ENCODE data around the gene GRIK4. TPM values are rescaled to one million over a fixed set of nuclear protein-coding genes. Genes with fewer than 3 reads are reported as not detected.

Gene GRIK4
- total RNA-seq, 1 experiment from 2014 or later, result not detected

DNA sequence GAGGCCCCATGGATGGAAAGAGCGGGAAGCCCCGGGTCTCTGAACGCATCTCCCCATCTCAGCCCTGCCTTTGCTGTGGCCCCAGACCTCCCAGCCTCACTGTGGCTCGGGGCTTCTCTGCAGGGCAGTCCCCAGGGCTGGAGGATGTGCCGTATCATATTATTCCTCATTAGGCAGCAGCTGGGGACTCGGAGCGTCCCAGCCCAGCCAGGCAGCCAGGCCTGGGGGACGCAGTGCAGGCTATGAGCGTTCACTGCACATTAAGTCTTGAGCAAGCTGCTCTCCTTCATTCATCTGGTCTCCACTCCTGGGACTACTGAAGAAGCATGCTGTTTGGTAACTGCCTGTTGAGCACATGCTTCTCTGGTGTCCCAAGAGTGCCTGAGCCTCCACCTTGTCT is 285.6 kb downstream of the GRIK4 start:
- H3K9me2 ChIP-seq (replicated peaks; ENCODE audit: insufficient read depth, low read length), result no peaks in the 10 kb centered on the region
- no peaks in the 10 kb centered on the region for H3K4me1 ChIP-seq (ENCODE audit: low read length)
- H2AFZ ChIP-seq (ENCODE audit: low read length), result no peak overlapping the region
- H3K36me3 ChIP-seq (ENCODE audit: insufficient read depth, low read length), result no peaks in the 10 kb centered on the region
- H4K20me1 ChIP-seq (ENCODE audit: insufficient read depth, low read depth, low read length), result no peaks in the 10 kb centered on the region
- no peak overlapping the region for H3K9ac ChIP-seq (ENCODE audit: low read length)
- no peak overlapping the region for H3K27ac ChIP-seq (ENCODE audit: low read length)
- DNase-seq, result no peak
- H3K9me3 ChIP-seq (ENCODE audit: low read length), result no peaks in the 10 kb centered on the region
- no peaks in the 10 kb centered on the region for H3K27me3 ChIP-seq (ENCODE audit: low read length)
- no peak overlapping the region for H3K4me2 ChIP-seq (ENCODE audit: low read depth, low read length, poor library complexity, severe bottlenecking)
- no peak overlapping the region for H3K4me3 ChIP-seq (ENCODE audit: low read length)
- H3K79me2 ChIP-seq (ENCODE audit: low read length), result no peaks in the 10 kb centered on the region

DNA sequence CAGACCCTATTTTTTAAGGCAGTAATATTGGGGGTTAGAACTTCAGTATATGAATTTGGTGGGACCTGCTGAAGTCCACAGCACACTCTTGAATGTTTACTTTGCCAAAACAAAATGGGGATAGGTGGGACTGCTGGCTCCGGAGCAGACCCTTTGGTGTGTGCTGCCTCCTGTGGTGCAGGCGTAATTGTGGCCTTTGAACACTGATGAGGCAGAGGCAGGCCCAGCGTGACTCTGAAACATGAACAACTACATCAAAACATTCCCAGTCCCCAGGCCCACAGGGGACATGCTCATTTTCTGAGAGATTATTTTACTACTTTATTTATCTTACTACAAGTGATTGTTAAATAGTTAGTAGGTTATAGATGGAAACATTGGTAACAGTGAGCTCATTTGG is 287.3 kb downstream of the GRIK4 start:
- Histone ChIP-seq H3K9ac (ENCODE audit: low read length) (no peak overlapping the region), H3K9me3 (ENCODE audit: low read length) (no peaks in the 10 kb centered on the region), H3K79me2 (ENCODE audit: low read length) (no peaks in the 10 kb centered on the region), H3K4me2 (ENCODE audit: low read depth, low read length, poor library complexity, severe bottlenecking) (no peak overlapping the region), H3K27me3 (ENCODE audit: low read length) (no peaks in the 10 kb centered on the region), H3K4me1 (ENCODE audit: low read length) (no peaks in the 10 kb centered on the region), H3K9me2 (replicated peaks; ENCODE audit: insufficient read depth, low read length) (no peaks in the 10 kb centered on the region), H2AFZ (ENCODE audit: low read length) (no peak overlapping the region), H3K36me3 (ENCODE audit: insufficient read depth, low read length) (no peaks in the 10 kb centered on the region), H3K27ac (ENCODE audit: low read length) (no peak overlapping the region), H3K4me3 (ENCODE audit: low read length) (no peak overlapping the region), H4K20me1 (ENCODE audit: insufficient read depth, low read depth, low read length) (no peaks in the 10 kb centered on the region)
- no peak for DNase-seq

DNA sequence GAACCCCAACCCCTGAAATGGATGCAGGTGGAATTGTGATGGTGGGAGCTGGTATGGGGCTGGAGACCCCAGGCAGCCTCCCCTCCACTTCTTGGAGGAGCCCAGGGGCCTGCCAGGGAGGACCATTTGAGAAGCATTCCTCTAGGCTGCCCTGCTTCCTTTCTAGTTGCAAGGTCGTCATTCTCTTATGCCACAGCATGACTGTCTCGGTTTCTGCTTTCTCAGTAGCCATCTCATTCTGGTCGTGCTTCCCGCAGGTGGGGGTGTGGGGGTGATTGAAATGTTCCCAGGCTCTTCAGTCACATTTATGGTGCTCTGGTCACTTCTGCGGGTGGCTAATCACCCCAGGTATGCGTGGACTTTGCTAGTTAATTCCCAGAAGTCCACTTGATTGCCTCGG is 288.7 kb downstream of the GRIK4 start:
- no peaks in the 10 kb centered on the region for H3K79me2 ChIP-seq (ENCODE audit: low read length)
- H3K9ac ChIP-seq (ENCODE audit: low read length), result no peak overlapping the region
- no peaks in the 10 kb centered on the region for H3K27me3 ChIP-seq (ENCODE audit: low read length)
- no peaks in the 10 kb centered on the region for H3K9me3 ChIP-seq (ENCODE audit: low read length)
- H4K20me1 ChIP-seq (ENCODE audit: insufficient read depth, low read depth, low read length), result no peaks in the 10 kb centered on the region
- no peak overlapping the region for H3K4me2 ChIP-seq (ENCODE audit: low read depth, low read length, poor library complexity, severe bottlenecking)
- DNase-seq, result no peak
- no peak overlapping the region for H3K27ac ChIP-seq (ENCODE audit: low read length)
- H3K9me2 ChIP-seq (replicated peaks; ENCODE audit: insufficient read depth, low read length), result no peaks in the 10 kb centered on the region
- H3K4me3 ChIP-seq (ENCODE audit: low read length), result no peak overlapping the region
- H3K36me3 ChIP-seq (ENCODE audit: insufficient read depth, low read length), result no peaks in the 10 kb centered on the region
- no peaks in the 10 kb centered on the region for H3K4me1 ChIP-seq (ENCODE audit: low read length)
- H2AFZ ChIP-seq (ENCODE audit: low read length), result no peak overlapping the region

DNA sequence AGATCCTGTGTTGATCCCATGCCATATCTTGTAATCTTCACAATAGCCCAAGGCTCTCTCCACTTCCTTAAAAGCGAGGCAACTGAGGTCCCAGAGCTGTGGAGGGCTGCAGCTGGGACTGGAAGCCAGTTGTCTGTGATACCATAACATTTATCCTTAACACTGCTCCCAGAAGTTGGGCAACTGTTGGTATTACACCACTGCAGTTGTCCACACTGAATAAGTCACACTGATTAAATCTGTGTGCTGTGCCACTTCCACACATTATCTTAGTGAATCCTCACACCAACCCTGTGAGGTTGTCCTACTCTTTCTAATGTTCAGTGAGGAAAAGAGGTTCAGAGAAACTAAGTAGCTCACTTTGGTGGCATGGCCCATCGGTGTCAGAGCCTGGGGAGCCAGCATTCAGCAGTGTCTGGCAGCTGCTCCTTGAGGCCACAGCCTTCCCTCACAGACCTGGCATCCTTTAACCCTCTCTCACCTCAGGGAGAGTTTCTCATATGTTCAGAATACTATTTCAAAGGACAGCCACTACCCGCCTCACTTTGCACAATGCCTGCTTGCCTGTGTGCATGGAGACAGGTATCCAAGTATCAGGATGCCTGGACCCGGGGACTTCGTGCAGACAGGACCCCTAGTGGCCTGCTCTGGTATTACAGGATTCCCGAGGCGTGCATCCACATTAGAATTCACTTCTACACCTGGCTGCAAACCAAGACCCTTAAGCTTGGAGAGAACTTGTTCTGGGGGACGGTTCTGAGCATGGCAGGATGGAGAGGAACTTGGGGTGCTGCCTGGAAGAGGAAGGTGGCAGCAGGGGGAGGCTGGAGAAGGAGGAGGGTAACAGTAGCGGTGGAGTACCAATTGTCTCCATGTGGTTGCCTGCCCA is 290.5 kb downstream of the GRIK4 start:
- Histone ChIP-seq H3K36me3 (ENCODE audit: insufficient read depth, low read length) (no peaks in the 10 kb centered on the region), H3K4me3 (ENCODE audit: low read length) (no peak overlapping the region), H4K20me1 (ENCODE audit: insufficient read depth, low read depth, low read length) (no peaks in the 10 kb centered on the region), H3K9me3 (ENCODE audit: low read length) (no peaks in the 10 kb centered on the region), H3K4me2 (ENCODE audit: low read depth, low read length, poor library complexity, severe bottlenecking) (no peak overlapping the region), H3K4me1 (ENCODE audit: low read length) (no peaks in the 10 kb centered on the region), H2AFZ (ENCODE audit: low read length) (no peak overlapping the region), H3K27ac (ENCODE audit: low read length) (no peak overlapping the region), H3K9me2 (replicated peaks; ENCODE audit: insufficient read depth, low read length) (no peaks in the 10 kb centered on the region), H3K27me3 (ENCODE audit: low read length) (no peaks in the 10 kb centered on the region), H3K9ac (ENCODE audit: low read length) (no peak overlapping the region), H3K79me2 (ENCODE audit: low read length) (no peaks in the 10 kb centered on the region)
- peak; percentile 68 for DNase-seq

DNA sequence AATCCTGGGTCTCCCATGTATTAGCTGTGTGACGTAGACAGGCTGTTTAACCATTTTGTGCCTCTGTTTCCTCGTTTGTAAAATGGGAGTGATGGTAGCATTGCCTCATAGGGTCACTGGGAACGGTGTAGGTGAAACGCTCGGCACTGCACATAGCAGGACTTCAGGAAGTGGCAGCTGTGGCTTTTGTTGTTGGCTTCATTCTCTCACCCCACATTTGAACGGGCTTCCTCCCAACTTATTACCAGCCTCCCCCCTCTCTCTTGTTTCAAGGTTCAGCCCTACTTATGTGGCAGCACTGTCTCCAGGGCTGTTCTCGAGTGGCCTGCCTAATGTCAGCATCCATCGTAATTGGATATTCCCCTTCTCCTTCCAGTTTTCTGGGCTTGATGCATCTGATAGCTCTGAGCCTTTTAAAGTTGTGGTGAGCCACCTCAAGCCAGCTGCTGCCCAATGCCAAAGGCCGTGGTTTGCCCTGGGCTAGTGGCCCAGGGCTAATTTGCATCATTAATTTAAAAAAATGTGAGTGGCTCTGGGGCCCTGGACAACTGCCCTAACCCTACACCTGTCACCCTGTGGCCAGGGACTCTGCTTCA is 294.5 kb downstream of the GRIK4 start:
- Histone ChIP-seq H3K79me2 (ENCODE audit: low read length) (no peaks in the 10 kb centered on the region), H3K4me3 (ENCODE audit: low read length) (no peak overlapping the region), H3K4me1 (ENCODE audit: low read length) (no peaks in the 10 kb centered on the region), H3K36me3 (ENCODE audit: insufficient read depth, low read length) (no peaks in the 10 kb centered on the region), H3K9ac (ENCODE audit: low read length) (no peak overlapping the region), H3K9me2 (replicated peaks; ENCODE audit: insufficient read depth, low read length) (no peaks in the 10 kb centered on the region), H4K20me1 (ENCODE audit: insufficient read depth, low read depth, low read length) (no peaks in the 10 kb centered on the region), H2AFZ (ENCODE audit: low read length) (no peak overlapping the region), H3K9me3 (ENCODE audit: low read length) (no peaks in the 10 kb centered on the region), H3K27me3 (ENCODE audit: low read length) (no peaks in the 10 kb centered on the region), H3K27ac (ENCODE audit: low read length) (no peak overlapping the region), H3K4me2 (ENCODE audit: low read depth, low read length, poor library complexity, severe bottlenecking) (no peak overlapping the region)
- DNase-seq, result no peak

DNA sequence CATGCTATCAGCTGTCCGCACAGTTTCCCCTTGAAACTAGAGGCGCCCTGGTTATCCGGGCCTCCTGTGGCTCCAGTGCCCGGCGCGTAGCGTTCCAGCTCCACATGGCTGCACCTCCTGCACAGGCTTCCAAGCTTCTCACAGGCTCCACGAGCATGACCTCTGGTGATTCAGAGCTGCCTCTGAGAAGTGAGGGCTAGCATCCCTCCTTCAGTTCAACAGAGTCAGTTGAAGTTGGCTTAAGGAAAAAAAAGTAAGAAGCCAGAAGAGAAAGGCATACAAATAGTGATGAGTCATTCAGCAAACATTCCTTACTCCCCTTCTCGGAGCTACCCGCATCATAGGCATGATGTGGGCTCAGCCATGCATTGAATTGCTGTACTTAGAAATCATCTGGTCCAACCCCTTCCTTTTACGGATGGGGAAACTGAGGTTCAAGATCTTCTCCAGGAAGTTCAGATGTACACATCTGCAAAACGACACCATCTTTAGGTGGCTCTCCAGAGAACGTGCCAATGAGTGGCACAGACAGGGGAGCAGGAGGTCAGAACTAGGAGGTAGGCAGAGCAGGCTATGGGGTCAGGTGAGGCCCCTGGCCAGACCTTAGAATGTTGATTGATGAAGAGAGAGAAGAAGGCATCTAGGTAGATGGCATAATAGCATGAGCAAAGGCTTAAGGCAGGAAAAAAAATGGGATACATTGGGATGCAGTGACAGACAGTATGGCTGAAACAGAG is 296.0 kb downstream of the GRIK4 start:
- H4K20me1 ChIP-seq (ENCODE audit: insufficient read depth, low read depth, low read length), result no peaks in the 10 kb centered on the region
- no peak for DNase-seq
- no peak overlapping the region for H3K9ac ChIP-seq (ENCODE audit: low read length)
- H3K9me3 ChIP-seq (ENCODE audit: low read length), result no peaks in the 10 kb centered on the region
- no peaks in the 10 kb centered on the region for H3K79me2 ChIP-seq (ENCODE audit: low read length)
- H3K27me3 ChIP-seq (ENCODE audit: low read length), result no peaks in the 10 kb centered on the region
- no peak overlapping the region for H3K4me3 ChIP-seq (ENCODE audit: low read length)
- H3K4me1 ChIP-seq (ENCODE audit: low read length), result no peaks in the 10 kb centered on the region
- no peak overlapping the region for H3K27ac ChIP-seq (ENCODE audit: low read length)
- no peak overlapping the region for H3K4me2 ChIP-seq (ENCODE audit: low read depth, low read length, poor library complexity, severe bottlenecking)
- H2AFZ ChIP-seq (ENCODE audit: low read length), result no peak overlapping the region
- H3K9me2 ChIP-seq (replicated peaks; ENCODE audit: insufficient read depth, low read length), result no peaks in the 10 kb centered on the region
- H3K36me3 ChIP-seq (ENCODE audit: insufficient read depth, low read length), result no peaks in the 10 kb centered on the region

DNA sequence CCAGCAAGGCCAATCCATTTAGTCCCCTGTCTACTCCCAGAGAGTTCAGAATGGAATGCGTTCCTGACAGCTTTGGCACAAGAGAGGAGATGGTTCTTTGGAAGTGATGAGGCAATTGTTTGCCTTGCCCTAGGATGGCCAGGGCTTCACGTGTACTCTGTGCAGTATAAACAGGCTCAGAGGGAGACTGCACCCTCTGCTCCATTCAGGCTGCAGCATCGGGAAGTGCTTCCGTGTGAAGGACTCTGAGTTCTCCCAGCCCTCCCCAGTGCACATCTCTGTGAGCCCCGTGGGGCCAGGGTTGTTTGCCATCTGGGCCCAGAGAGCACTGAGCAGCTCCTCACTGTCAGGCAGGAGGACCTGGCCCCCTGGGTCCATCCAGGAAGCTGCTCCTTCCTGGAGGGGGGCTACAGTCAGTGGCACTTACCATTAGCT is 297.1 kb downstream of the GRIK4 start:
- no peaks in the 10 kb centered on the region for H3K79me2 ChIP-seq (ENCODE audit: low read length)
- no peaks in the 10 kb centered on the region for H3K27me3 ChIP-seq (ENCODE audit: low read length)
- no peaks in the 10 kb centered on the region for H3K9me3 ChIP-seq (ENCODE audit: low read length)
- no peak for DNase-seq
- no peak overlapping the region for H3K4me3 ChIP-seq (ENCODE audit: low read length)
- H4K20me1 ChIP-seq (ENCODE audit: insufficient read depth, low read depth, low read length), result no peaks in the 10 kb centered on the region
- no peaks in the 10 kb centered on the region for H3K36me3 ChIP-seq (ENCODE audit: insufficient read depth, low read length)
- H3K4me2 ChIP-seq (ENCODE audit: low read depth, low read length, poor library complexity, severe bottlenecking), result no peak overlapping the region
- no peak overlapping the region for H3K9ac ChIP-seq (ENCODE audit: low read length)
- H2AFZ ChIP-seq (ENCODE audit: low read length), result no peak overlapping the region
- H3K4me1 ChIP-seq (ENCODE audit: low read length), result no peaks in the 10 kb centered on the region
- no peaks in the 10 kb centered on the region for H3K9me2 ChIP-seq (replicated peaks; ENCODE audit: insufficient read depth, low read length)
- H3K27ac ChIP-seq (ENCODE audit: low read length), result no peak overlapping the region

DNA sequence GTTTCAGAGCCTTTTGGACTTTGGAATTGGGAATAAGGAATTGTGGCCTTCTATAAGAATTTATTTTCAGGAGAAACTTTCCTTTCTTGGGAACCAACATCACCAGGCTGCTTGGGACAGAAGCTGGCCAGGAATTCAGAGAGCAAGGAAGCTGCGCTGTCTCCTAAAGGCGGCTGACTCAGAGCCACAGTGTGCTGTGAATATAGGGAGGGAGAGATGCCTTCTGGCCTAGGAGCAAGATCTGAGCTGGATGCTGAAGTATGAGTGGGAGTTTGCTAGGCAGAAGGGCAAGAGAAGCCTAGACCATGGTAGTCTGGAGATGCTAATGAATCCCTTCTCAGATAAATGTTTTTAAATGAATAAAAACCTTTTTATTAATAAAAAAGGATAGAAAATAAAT is 298.7 kb downstream of the GRIK4 start:
- no peaks in the 10 kb centered on the region for H3K4me1 ChIP-seq (ENCODE audit: low read length)
- no peak overlapping the region for H3K4me3 ChIP-seq (ENCODE audit: low read length)
- H3K9me2 ChIP-seq (replicated peaks; ENCODE audit: insufficient read depth, low read length), result no peaks in the 10 kb centered on the region
- no peaks in the 10 kb centered on the region for H4K20me1 ChIP-seq (ENCODE audit: insufficient read depth, low read depth, low read length)
- H3K27me3 ChIP-seq (ENCODE audit: low read length), result no peaks in the 10 kb centered on the region
- H3K36me3 ChIP-seq (ENCODE audit: insufficient read depth, low read length), result no peaks in the 10 kb centered on the region
- H3K79me2 ChIP-seq (ENCODE audit: low read length), result no peaks in the 10 kb centered on the region
- H2AFZ ChIP-seq (ENCODE audit: low read length), result no peak overlapping the region
- H3K9ac ChIP-seq (ENCODE audit: low read length), result no peak overlapping the region
- no peaks in the 10 kb centered on the region for H3K9me3 ChIP-seq (ENCODE audit: low read length)
- DNase-seq, result no peak
- H3K4me2 ChIP-seq (ENCODE audit: low read depth, low read length, poor library complexity, severe bottlenecking), result no peak overlapping the region
- no peak overlapping the region for H3K27ac ChIP-seq (ENCODE audit: low read length)

Data from Karpas-422 (cell line).